GM18520 (cell line): Measurements from ENCODE around the gene C12orf60.
"Not testable (repeated sequence)": the region's sequence is repeated elsewhere in the genome, so short reads cannot be mapped to it uniquely, and the experiment has no call there.

Experiments
- ATAC-seq: cut with Tn5 transposase; IDR thresholded peaks from one replicate; pipeline ENCODE4 v1.9.1; 2021; ENCODE audit not compliant: unreplicated experiment

The C12orf60 gene, protein sequence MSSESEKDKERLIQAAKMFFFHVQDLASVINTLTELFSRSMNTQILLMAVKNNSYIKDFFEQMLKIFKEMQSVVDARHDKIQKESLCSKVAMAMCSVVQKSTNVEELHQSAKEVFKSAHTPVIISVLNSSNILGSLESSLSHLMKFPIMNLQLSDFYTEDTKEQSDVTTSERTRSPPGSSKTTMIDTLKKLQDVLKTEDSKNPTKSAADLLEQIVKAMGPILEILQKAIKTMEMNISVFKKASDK

DNA sequence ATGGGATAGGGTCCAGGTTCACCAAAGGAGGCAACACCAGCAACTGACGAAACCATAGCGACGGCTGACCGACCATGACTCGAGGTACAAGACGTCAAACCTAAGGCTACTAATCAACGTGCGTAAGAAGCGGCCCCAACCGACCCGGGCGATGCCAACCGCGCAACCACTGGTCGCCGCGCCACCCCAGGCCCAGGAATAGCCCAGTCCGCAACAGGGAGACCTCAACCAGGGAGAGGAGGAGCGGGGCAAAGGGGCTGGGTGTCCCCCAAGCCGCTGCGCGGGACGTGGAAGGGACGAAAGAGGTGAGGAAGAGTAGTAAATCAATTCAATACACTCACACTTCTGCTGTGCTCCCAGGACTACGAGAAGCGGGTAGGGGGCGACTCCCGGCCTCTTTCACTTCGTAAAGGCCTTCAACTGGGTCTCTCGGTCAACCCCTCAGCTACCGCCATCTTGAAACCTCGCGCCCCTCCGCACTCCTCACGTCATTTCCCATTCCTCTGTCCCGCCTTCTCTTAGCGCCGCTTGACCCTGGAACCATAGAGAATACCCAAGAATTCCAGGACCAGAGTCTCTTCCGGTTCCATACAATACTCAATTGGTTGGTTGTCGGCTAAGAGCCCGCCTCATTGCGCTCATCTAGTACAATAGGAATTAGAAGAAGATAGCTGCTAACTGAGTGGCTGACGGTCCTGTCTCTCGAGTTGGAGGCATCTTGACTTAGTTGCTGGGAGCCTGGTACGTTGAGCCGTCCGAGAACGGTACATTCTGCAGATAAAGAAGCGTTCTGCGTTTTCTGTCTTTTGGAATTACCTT, at the start of gene C12orf60, which contains the start of gene WBP11:
Gene C12orf60 (plus strand): TSS at position 660 of the 819 bp plus-strand sequence. CDS start 19,266 bp downstream, outside the sequence.
Gene WBP11 (minus strand): TSS at position 468 of the 819 bp plus-strand sequence. CDS start 2,095 bp downstream, outside the sequence.
- ATAC-seq = peak; percentile 100

DNA sequence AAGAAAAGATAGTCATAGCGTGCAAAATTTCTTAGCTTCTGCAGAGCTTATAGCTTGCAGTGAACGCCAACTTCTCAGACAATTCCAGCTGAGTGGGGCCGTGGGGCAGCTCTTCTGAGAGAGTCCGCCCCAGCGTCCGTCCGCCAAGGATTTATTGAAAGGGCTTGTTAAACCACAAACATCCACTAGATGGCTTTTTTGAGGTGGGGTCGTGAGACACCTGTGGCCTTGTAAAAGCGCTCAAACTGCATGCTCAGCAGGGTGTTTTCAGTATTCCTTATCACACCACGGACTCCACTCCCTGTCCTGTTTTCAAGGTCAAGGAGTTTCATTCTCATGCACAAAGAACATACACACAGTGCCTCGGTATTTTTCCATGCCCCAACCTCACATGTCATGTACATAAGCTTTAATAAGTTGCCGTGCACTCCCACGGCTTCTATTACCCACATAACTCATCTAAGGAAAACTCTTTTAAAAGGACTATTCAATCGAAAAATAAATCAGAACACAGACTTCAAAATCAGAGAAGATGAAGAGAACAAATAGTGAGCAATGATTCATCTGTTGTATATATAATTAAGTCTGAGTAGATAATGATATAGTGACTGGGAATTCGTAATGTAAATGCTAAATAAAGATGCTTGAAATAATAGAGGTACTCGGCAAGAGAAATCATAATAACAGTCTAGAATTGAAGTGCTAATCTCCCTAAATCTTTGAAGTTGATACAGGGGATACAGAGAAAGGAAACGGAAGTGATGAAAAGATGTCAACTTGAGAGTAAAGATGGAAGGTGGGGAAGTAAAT, 46.9 kb upstream of the C12orf60 start:
- no peak for ATAC-seq

DNA sequence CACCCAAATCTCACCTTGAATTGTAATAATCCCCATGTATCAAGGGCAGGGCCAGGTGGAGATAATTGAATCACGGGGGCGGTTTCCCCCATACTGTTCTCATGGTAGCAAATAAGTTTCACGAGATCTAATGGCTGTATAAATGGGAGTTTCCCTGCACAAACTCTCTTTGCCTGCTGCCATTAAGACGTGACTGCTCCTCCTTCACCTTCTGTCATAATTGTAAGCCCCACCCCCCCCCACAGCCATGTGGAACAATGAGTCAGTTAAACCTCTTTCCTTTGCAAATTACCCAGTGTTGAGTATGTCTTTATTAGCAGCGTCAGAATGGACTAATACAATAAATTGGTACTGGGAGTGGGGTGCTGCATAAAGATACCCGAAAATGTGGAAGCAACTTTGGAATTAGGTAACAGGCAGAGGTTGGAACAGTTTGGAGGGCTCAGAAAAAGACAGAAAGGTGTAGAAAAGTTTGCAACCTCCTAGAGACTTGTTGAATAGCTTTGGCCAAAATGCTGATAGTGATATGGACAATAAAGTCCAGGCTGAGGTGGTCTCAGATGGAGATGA, 43.7 kb upstream of the C12orf60 start:
- not testable (repeated sequence) for ATAC-seq

DNA sequence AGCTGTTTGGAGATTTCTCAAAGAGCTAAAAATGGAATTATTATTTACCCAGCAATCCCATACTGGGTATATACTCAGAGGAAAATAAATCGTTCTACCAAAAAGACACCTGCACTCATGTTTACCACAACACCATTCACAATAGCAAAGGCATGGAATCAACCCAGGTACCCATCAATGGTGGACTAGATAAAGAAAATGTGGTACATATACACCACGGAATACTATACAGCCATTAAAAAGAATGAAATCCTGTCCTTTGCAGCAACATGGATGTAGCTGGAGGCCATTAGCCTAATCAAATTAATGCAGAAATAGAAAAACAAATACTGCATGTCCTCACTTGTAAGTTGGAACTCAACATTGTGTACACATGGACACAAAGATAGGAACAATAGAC, 38.1 kb upstream of the C12orf60 start:
- ATAC-seq = no peak

DNA sequence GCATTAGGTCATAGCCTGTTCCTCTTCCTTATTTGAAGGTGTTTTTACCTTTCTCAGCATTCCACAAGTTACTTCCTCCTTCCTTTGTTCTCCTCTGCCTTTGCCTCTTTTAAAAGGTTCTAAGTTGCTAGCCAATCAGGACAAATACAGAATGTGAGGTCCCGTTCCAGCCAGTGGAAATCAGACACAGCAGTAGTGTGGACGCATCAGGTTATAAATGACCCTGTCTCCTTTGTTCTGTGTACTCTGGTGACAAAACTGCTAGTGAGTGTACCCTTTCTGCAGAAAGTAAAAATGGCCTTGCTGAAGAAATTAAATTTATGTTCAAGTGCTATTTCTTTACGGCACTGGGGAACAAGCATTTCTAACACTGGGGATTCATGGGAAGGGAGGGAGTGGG, 37.5 kb upstream of the C12orf60 start:
- ATAC-seq = not testable (repeated sequence)

DNA sequence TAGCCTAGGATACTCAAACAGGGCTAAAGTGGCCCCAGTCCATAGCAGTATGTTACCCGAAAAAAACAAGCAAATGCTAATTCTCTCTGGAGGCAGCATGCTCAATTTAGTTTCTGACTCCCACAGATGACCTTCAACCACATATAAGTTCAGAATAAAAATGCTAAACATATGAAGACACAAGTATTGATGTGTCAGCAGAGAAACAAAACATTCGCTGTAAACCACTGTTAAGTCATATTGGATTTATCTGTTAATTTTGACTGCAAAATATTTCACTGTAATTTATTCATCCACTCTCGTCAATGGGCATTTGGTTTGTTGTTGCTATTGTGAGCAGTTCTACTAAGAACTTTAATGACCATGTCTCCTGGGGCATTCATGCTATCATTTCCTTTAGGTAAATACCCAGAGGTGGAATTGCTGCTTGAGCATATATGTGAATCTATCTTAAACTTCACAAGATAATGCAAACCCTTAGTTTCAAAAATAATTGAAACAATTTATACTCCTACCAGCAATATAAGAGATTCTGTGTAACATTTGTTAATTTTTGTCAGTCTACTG, 36.7 kb upstream of the C12orf60 start:
- ATAC-seq = no peak

DNA sequence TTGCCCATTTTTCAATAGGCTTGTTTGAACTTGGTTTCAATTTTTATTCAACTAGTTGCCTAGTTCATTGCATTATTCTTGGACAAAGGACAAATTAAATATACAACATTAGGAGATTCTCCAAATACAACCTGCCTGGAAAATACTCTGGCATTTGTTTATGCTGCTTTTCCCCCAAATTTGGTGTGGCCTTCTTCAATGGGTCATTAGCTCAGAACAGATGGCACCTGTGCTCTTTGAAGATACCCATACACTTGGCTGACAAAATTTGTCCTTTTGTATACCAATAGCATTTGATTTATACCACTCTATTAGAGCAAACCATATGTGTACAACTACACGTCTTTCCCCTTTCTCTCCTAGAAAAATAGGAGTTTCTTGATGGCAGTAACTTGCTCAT, 35.9 kb upstream of the C12orf60 start:
- ATAC-seq = no peak

DNA sequence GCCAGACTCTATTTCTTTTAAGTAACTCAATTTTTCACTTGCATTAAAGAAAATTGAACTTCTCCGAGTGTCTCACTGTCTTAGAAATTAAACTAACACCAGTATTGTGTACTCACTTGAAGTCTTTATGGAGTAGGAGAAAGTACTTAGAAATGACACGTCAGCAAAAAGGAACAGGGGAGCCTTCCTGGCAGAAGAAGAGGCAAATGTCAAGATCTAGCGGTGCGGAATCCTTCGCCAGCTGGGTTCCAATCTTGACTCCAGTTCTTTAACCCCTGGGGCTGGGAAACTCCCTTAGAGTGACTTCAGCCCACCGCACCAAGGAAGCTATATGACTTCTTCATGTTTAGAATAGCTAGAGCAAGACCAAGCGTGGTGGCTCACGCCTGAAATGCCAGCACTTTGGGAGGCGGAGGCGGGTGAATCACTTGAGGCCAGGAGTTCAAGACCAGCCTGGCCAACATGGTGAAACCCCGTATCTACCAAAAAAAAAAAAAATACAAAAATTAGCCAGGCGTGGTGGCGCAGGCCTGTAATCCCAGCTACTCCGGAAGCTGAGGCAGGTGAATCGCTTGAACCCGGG, 34.6 kb upstream of the C12orf60 start:
- ATAC-seq = no peak

DNA sequence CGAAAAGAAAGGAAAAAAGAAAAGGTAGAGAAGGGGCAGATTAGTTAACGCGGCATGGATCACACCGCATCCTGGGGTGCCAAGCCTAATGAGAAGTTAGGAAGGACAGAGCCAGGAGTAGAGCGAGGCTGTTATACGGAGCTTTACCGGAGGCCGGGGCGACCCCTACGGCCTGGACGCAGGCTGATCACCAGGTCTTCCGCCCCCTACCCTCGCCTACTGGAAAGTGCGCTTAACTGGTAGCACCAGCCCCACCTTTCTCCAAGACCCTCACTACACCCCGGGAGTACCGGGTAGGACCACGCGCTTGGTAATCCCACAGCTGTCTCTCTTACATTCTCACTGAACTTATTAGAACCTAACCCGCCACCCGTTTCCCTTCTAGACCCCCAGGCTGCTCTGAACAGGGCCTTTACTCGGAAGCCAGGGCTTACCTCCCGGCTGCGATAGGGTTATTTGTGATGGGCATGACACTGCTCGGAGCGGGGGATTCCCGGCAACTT, 34.0 kb upstream of the C12orf60 start:
- no peak for ATAC-seq

DNA sequence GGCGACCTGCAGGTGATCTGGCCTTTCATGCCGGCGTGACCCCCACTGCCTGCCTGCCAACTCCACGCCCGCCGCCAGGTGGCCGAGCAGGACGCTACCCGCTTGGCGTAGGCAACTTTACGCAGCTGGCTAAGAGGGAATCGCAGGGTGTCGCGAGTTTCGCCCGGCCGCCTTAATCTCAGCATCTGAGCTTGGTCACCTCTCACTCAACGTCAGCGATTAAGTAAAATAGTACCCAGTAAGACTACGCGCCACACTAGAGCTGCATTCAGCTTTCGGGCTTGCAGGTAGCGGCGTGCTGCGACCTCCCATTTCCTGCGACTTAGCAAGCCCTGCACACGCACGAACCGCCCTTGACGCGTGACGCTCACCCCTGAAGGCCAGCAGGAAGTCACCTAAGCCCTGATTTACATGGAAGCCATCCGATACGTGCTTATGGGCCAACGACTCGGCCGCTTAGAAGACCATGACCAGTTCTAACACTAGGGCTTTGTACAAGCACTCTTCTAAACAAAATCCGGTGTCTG, 33.4 kb upstream of the C12orf60 start:
- peak; percentile 27 for ATAC-seq

DNA sequence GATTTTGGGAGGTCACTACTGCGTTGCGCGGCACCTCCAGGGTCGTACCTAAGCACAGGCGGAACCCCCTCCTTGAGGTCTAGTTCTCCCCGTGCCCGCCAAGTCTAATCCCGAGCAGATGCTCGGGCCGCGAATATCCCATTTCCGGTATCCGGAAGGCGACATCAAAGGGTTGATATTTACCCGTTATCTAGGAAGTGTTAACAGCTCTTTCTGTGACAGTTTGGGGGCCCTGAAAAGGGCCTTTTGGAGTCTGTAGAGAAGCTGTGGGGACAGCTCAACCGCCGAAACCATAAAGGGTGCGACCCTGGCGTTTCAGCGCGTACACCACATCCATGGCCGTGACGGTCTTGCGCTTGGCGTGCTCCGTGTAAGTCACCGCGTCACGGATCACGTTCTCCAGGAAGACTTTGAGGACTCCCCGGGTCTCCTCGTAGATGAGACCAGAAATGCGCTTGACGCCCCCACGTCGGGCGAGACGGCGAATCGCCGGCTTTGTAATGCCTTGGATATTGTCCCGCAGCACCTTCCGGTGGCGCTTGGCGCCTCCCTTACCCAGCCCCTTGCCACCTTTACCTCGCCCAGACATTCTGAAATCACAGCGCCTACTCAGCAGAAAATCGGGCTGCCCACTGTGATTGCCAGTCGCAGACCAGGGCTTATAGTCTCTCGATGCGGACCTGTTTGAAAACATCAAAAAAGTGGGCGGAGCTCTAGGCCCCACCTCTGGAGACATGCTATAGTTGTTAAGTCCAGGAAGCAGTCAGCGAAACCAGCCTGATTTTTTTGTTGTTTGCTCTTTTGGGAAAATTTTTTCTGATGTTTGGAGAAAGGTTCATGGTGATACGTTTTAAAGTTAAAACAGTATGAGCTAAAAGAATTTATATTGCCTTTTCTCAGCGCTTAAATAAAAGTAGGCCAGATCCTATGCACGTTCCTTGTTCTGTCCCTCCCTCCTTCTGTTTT, 32.7 kb upstream of the C12orf60 start:
- peak; percentile 27 for ATAC-seq

DNA sequence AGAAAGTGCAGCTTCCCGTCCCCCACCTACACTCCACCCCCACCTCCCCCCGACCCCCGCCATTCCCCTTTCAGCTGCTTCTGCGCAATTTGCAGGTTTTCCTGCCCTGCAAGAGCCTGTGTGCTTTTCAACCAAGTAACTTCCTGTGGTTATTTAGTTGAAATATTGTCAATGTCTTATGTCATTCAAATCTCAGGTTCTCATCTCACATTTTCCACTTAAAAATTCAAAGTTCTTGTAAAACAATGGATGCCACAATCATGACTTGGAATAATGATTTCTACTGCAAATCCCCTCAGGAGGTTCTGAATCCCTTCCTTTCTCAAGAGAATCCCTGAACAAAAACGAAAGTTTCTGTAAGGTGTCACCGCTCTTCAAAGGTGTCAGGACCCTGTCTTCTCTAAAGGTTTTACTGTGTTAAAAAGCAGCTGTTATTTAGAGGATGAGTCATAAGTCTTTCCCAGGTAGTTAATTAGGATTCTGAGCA, 31.8 kb upstream of the C12orf60 start:
- ATAC-seq = no peak

DNA sequence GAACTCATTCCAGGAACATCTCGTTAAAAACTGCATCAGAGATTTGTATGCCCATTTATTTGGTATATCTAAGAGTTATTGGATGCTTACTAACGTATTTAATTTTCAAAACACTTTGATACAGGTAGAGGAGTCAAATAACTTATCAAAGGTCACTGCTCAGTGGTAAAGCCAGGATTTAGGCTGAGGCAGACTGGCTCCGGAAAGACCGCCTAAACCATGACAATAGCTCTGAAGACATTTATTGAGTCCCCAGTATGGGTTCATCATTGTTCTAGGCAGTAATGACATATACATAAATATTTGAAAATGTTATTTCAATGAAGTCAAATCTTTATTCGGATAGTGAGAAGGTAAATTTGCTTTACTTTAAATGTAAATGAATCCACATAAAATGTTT, 30.5 kb upstream of the C12orf60 start:
- no peak for ATAC-seq

DNA sequence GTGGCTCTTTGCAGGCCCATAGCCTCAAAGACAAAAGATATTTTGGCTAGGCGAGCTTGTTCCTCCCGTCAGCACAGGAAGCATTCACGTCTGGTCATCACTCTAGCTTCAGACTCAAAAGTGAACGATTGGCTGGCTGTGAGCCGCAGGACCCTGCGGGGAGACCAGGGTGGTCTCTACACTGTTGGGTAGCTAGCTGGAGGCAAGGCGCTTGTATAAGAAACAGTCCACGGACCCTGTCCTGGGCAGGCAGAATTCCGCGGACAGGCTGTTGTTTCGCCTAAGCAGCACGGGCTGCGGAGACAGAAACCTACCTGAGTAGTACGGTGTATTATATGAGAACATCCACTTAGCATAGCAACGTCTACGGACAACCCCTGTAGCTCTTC, 29.8 kb upstream of the C12orf60 start:
- peak; percentile 6 for ATAC-seq

DNA sequence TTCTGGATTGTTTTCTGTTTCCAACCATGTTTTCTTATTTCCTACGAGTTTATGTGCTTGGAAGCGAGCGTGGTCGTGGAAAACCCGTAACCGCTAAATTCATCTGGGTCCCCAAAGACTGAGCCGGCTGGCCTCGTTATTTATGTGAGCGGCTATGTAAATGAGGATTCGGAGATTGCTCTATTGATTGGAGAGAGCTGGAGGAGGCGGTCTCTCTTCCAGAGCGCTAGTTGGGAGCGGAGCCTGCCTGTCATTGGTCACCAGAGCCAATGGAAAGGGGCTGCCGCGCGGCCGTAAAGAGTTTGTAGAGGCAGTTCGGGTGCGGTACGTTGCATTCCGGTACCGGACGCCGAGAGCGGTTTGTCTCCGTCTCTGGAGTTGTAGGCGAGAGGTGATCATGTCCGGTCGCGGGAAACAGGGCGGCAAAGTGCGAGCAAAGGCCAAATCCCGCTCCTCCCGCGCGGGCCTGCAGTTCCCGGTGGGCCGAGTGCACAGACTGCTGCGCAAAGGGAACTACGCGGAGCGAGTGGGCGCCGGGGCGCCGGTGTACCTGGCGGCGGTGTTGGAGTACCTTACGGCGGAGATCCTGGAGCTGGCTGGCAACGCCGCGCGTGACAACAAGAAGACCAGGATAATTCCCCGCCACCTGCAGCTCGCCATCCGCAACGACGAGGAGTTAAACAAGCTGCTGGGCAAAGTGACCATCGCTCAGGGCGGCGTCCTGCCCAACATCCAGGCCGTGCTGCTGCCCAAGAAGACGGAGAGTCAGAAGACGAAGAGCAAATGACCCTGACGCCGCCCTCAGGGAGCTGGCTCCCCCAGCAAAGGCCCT, 29.2 kb upstream of the C12orf60 start:
- peak; percentile 45 for ATAC-seq

DNA sequence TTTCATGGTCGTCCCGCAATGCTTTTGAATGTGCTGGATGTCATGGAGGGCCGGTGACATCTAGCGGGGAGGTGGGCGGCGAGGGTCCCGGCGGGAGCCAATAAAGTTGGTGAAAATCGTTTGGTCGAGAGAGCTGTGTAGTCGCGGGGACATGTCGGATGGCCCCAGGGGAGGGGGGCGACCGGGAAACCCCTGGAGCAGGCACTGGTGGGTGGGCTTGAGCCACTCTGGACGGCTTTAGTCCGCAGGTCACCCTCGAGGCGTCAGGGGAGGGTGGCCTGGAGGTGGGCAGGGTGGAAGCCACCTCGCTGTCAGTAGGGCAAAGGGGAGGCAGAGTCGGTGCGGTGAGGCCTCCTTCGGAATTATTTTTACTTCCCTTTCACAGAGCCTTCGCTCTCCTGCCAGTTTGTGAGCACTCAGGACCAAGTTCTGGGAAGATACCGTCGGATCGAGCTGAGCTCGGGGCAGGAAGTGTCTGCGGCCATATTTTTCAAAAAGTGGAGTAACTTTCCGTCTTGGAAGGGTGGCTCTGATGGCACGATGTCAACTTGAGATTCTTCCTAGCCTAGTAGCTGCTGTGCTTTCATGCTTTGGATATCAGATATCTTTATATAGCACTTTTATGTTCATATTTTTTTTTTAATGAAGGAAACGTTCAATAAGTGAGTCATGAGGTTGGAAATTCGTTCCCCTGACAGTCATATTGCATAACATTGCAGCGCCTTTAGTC, 28.4 kb upstream of the C12orf60 start:
- no peak for ATAC-seq

DNA sequence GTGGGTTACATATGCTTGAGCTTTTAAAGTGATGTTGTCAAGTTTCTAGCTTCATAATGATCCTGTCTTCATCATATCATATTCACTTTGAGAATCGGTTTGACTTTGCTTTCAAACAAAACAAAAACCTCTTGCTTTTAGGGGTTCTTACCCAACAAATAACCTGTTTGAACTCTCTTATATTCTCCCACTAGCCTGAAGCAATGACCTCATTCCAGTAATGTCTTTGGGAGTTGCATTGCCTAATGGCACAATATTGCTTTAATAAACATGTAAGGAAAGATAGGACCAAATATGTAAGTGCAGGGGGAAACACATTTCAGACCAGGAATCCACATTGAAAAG, 27.9 kb upstream of the C12orf60 start:
- ATAC-seq = no peak
